GM19467 (cell line): ENCODE results near the gene CD69.
"Not testable (repeated sequence)": the region's sequence is repeated elsewhere in the genome, so short reads cannot be mapped to it uniquely, and the experiment has no call there.

Experiments
- ATAC-seq: cut with Tn5 transposase; IDR thresholded peaks from one replicate; pipeline ENCODE4 v1.9.1; 2021; ENCODE audit warnings: mild to moderate bottlenecking, moderate library complexity; ENCODE audit not compliant: unreplicated experiment

Gene CD69

GRCh38 chr12:9724023-9724422 lies 36.7 kb downstream of the CD69 start:
- ATAC-seq = no peak

GRCh38 chr12:9721394-9722092 lies 39.2 kb downstream of the CD69 start:
- peak; percentile 45 for ATAC-seq

- ATAC-seq = no peak
These were observed 40.9 kb downstream of the CD69 start for GRCh38 chr12:9719790-9720189.

GRCh38 chr12:9718968-9719367 lies 41.7 kb downstream of the CD69 start:
- ATAC-seq = peak; percentile 35

GRCh38 chr12:9717070-9717925 lies 43.4 kb downstream of the CD69 start:
- ATAC-seq = no peak

- peak; percentile 68 for ATAC-seq
These were observed 47.6 kb downstream of the CD69 start for GRCh38 chr12:9713032-9713558.

GRCh38 chr12:9711664-9712063 lies 49.0 kb downstream of the CD69 start:
- no peak for ATAC-seq

GRCh38 chr12:9710584-9711375 lies 49.9 kb downstream of the CD69 start:
- no peak for ATAC-seq

- no peak for ATAC-seq
These were observed 51.8 kb downstream of the CD69 start for GRCh38 chr12:9708853-9709252.

GRCh38 chr12:9707864-9708808 lies 52.6 kb downstream of the CD69 start:
- no peak for ATAC-seq

GRCh38 chr12:9707356-9707755 lies 53.3 kb downstream of the CD69 start:
- ATAC-seq = no peak

GRCh38 chr12:9706086-9706685 lies 54.5 kb downstream of the CD69 start:
- no peak for ATAC-seq

GRCh38 chr12:9704561-9704960 lies 56.1 kb downstream of the CD69 start:
- ATAC-seq = not testable (repeated sequence)
